Thyroid gland (tissue), 4 donors: Measurements from ENCODE around the gene TGFA.

ENCODE experiments used
- CTCF ChIP-seq, 6 experiments: fragments of 200-600 bp in 3 of 6; fragments of 450-650 bp in 3 of 6; sonication (generic) in 3 of 6; IDR thresholded peaks; one replicate each; pipeline ENCODE4 v1.5.1; 2016 to 2019; ENCODE audit warnings: antibody characterized with exemption in 6 of 6, mild to moderate bottlenecking in 2 of 6, inconsistent platforms in 1 of 6, moderate library complexity in 1 of 6
- POLR2A ChIP-seq, 2 donors: fragments of 450-650 bp; IDR thresholded peaks; one replicate each; pipeline ENCODE4 v1.6.1; 2017; ENCODE audit warnings: antibody characterized with exemption in 2 of 2, mild to moderate bottlenecking in 2 of 2, moderate library complexity in 1 of 2

DNA sequence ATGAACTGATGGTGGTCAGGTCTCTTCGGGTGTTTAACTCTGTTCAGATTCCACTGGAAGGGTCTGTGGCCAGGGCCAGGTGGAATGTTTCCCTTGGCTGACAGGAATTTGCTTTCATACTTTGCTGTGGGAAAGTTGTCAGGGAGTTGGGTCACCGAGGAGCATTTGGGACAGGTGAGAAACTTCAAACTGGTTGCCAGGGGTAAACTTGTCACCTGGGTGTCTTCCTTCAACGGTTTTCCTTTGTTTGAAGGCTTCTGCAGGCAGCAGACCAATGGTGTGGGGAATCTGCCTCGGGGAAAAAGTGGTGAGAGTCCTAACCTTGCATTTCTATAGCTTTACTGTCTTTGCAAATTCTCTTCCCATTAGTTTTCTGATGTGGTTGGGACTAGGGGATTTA, 92.2 kb downstream of the TGFA start:
- TF ChIP-seq CTCF (IDR thresholded peaks at IDR 0.05) (no peak), POLR2A (IDR thresholded peaks at IDR 0.05) (no peak)
